KG1 (cell line): ENCODE results near the gene SORCS2.

Experiments used
- DNase-seq: peaks from one replicate; lab custom pipeline; 2025; lab: John Stamatoyannopoulos, UW

SORCS2 gene

DNA sequence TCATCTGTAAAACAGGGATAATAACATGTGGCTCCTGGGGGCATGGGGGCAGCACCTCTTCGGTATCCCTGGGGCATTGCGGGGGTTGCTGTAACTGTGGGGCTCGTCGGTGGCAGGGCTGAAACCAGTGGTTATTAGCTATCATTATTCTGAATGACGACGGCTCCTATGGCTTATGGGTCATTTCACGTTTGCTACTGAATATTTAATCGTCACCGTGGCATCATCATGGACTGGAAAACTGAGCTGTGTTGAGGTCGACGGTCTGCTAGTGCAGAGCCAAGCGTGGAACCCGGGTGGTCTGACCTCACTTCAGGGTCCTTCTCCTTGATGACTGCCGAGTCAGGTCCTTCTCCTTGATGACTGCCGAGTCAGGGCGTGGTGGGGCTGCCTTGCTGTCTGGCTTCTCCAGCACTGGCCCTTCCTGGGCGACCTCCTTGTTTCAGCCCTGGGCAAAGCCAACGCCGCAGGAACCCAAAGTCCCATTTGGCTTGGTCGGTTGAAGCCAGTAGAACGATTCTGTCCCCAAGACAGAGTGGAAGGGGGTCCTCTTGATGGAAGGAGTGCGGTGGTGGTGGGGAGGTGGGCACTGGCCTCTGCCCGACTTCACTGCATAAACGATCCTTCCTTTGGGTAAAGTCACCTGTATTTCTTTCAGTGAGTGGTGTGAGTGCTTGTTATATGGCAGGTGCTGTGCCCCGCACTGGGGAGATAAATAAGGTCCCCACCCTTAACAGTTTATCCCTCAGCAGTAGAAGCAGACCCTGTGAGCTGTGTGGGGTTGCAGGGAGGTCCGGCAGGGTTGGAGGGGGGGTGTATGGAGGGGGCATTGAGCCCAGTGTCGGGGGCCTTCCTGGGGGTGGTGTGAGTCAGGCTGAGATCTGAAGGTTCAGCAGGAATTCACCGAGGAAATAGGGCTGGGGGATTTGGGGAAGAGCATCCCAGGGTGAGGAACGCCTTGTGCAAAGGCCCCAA, 201.6 kb downstream of the SORCS2 start:
- no peak for DNase-seq

- no peak for DNase-seq
These were observed 202.5 kb downstream of the SORCS2 start for GRCh38 chr4:7394681-7395451.

DNA sequence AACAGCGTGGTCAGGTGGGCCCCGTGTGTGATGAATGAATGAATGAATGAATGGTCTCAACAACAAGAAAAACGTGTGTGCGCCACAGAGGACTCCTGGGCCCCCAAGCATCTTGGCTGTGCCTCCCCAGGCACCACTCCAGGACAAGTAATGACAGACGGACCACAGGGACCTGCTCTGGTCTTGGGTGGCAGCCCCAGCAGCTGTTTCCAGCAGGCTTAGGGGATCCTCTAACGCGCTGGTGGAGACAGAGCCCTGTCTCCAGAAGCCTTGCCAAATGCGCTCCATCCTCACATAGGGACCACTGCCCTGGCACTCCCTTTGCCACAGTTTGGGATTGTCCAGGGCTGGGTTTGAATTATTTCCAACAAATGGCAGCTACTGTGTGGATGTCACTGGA, 203.3 kb downstream of the SORCS2 start:
- no peak for DNase-seq

DNA sequence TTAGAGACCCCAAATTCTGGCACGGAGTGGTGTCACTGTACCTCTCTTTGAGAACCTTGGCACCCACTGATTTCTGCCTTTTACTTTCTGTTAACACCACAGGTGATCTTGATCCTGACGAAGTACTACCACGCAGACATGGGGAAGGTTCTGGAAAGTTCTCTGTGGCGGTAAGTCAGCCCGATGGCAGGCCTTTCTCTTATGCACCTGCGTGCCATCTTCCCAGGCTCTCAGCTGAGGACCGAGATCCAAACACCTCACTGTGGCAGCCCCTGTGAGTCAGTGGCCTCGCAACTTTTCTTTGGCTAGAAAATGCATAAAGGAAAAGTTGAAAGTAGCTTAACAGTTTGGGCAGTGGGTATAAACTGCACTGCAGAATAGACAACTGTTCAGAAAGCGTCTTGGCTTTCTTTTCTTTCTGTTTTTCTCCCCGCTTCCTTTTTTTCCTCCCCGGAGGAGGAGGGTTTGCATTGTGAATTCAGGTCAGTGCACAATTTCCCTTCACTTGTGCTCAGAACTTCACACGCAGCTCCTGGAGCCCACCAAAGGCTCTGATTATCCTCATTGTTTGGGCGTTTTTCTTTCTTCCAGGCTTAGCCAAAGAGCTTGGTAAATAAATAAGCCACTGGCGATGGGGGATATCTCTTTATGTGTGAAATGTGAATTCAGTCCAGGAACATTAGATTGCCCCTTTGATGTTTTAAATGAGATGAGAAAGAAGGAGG, 204.0 kb downstream of the SORCS2 start:
- DNase-seq, result no peak

DNA sequence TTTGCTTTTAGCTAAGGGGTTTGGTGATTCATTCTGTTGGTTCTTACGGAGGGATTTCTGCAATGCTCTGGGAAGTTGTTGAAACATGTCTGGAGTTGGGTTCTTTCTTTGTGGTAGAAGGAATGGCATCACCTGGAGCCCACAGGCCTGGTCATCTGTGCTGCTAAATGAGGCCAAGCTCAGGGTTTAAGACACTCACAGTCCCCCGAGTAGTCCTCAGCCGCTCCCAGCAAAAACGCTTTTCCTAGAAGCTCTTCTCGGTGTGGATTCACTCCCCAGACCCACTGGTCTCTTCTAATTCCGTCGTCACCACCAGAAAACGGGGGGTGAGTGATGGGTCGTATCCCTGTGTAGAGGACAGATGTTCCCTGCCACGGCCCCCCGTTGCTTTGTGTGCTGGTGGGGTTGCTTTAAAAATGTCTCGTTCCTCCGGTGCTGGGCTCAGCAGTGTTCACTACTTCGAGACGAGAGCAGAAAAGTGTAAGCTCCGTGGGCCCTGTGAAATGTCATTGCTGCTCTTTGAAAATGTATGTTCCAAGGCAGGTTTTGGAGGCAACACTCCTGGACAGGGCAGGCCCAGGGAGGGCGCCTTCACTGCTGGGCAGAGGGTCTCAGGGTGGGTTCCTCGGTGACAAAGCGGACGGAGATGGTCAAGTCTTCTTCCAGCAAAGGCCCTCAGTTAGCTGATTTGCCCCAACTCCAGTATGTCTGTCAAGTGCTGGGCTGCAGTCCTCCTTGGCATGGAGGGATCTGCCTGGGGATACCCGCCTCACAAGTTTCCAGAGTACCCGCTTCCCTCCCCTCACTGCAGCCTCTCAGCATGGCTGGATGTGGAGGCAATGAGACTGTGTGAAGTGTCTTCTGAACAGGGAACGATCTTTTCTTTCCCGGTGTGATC, 205.1 kb downstream of the SORCS2 start:
- no peak for DNase-seq

DNA sequence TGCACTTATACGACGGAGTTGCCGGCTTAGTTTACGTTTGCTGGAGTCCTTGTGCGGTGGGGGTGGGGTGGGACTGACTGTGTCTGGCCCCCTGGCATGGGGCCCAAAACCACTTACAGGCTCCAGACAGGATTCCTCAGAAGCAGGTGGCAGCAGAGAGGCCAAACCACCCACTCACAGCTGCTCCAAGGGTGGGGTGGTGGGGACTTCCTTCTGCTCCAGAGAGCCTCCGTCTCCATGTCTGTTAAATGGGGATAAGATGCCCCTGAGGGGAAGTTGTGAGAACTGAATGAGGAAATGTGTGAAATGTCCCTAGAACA, 205.7 kb downstream of the SORCS2 start:
- no peak for DNase-seq

GRCh38 chr4:7398788-7399439, 206.6 kb downstream of the SORCS2 start:
- DNase-seq, result no peak

DNA sequence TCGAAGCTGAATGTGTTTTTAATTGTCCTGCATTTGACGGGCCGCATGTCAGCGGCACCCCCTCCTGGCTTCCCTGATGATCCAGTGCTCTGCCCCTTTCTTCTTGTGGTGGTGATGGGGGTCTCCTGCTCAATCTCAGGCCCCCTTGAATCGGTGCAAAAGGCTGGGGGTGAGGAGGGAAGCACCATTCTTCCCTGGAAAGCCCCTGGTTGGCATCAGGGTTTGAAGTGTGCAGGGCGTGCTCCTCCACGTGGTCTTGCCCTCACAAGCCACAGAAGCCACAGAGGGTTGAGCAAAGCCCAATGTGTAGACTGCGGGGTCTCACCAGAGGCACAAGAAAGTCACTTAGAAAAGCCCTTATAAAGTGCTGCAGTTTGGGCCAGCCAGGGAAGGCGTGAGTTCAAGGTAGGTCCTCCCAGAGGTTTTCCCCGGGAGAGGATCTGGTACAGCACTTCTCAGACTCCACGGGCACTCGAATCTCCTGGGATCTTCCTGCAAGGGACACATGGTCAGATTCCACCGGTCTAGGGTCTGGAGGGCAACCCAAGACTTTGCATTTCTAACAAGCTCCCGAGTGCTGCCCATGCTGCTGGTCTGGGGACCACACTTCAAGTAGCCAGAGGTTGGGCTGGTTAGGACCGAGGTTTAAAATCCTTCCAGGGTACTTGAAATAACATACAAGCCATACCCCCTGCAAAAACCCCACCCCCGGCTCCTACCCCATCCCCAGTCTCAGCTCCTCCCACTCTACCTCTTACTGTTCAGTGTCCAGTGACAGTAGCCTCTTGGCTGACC, 207.3 kb downstream of the SORCS2 start:
- DNase-seq, result no peak

- DNase-seq, result no peak
These were observed 208.4 kb downstream of the SORCS2 start for GRCh38 chr4:7400671-7401298.

- DNase-seq, result no peak
These were observed 210.2 kb downstream of the SORCS2 start for GRCh38 chr4:7402526-7402925.

- no peak for DNase-seq
These were observed 210.7 kb downstream of the SORCS2 start for GRCh38 chr4:7403001-7403400.

GRCh38 chr4:7408166-7408565, 215.8 kb downstream of the SORCS2 start:
- no peak for DNase-seq

- DNase-seq, result no peak
These were observed 218.1 kb downstream of the SORCS2 start for GRCh38 chr4:7410446-7410845.

GRCh38 chr4:7411491-7411890, 219.2 kb downstream of the SORCS2 start:
- DNase-seq, result no peak

GRCh38 chr4:7411896-7412553, 219.7 kb downstream of the SORCS2 start:
- DNase-seq, result no peak

GRCh38 chr4:7412554-7412912, 220.2 kb downstream of the SORCS2 start:
- DNase-seq, result no peak

DNA sequence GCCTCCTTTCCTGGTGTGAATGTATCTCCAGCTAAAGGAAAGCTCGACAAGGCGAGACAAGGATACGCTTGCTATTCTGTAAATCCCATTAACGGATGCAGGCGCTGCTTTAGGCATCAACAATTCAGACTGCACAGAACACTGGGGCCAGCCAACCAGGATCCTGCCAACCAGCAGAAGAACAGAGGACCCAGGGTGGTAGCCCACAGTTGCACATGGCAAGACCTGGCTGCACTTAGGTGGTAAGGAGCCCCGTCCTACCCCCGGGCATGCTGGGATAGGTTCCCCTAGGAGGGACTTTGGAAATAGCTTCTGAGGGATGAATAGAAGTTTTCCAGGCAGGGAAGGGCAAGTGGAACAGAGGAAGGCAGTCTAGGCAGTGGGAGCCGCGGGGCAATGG, 221.7 kb downstream of the SORCS2 start:
- no peak for DNase-seq

DNA sequence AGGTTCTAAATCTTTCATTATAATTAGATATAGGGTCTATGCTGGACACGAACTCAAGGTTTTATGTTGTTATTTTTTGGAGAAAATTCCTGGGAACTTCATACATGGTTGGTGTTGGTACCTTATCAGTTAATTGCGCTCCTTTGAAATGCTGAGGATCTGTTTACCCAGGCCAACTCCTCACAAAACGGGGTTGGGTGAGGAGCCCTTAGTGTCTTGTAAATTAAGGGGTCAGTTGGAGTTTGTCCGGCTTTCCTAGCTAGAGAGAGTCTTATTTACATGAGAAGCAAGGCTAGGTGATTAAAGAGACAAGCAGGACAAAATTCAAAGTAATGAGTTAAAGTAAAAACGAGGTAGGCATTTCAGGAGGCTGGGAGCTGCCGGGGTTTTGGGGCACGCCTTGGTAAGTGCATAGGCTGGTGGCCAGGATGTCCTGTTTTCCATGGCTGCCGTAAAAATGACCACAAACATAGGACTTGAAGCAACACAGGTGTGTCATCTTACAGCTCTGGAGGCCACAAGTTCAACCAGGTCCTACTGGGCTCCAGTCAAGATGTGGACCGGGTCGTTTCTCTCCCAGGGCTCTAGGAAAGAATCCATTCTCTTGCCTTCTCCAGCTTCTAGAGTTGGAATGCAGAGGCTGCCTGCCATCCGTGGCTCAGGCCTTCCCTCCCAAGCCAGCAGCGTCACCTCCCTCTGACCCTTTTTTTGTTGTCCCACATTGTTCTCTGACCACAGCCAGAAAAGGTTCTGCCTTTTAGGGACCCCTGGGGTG, 222.6 kb downstream of the SORCS2 start:
- DNase-seq, result no peak
